ENCODE results near the gene LENG8. TPM values are rescaled to one million over a fixed set of nuclear protein-coding genes. Genes with fewer than 3 reads are reported as not detected.

The LENG8 gene
- total and polyA plus RNA-seq, 10 of the 15 experiments (the other 5 are each of a cell fraction or from before 2014, with no cell fraction given): 2.3 to 145 (median 34.4) TPM

DNA sequence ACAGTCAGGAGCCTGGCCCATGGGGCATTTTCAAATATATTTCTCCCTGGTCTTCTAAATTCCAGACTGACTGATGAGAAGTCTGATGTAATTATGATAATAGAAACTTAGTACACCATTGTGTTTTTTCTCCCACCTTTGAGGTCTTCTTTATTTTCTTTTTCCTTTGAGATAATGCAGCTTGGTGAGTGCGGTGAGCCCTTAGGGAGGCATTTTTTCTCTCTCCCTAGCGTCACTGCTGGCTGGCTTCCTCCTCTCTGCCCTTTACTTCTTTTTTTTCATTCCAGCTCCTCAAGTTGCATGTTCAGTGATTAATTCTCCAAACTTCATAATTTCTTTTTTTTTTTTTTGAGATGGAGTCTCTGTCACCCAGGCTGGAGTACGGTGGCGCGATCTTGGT, 36.9 kb downstream of the LENG8 start:
- BruUV-seq (replicated peaks): no TSS peak
- in situ Hi-C loops (cut with MboI): no loop called here
- CTCF ChIA-PET: interaction anchor here (0.7 to 2.2 kb wide), 10 partner anchors 12 to 194 kb away, joined by 3 to 10 read pairs (median 3); no protein-coding TSS in a partner anchor

DNA sequence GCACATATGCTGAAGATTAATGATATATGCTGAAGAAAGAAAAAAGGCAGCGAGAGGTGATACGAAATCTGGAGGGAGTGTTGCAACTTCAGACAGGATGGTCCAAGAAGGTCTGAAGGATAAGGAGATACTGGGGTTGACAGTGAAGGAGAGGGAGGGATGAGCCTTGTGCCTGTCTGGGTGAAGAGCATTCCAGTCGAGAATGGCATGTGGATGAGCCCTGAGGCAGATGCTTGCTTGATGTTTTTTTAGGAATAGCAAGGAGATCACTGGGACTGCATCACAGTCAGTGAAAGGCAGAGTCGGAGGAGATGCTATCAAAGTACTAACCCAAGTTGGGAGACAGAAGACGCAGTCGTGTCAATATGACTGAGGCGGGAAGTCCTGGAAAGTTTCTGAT, 40.3 kb downstream of the LENG8 start:
- H3K79me2 ChIP-seq (ENCODE audit: control insufficient read depth, insufficient read depth, low read length): no peaks in the 10 kb centered on the region
- ChIA-PET RAD21 (ENCODE audit: unreplicated experiment) (interaction anchor here (0.8 kb wide), 1 partner anchor 10 kb away, joined by 3 read pairs; no protein-coding TSS in a partner anchor), POLR2A (no interaction called here), SMC1A (ENCODE audit: uncharacterized antibody, unreplicated experiment) (no interaction called here), CTCF (interaction anchor here (0.6 kb wide), 1 partner anchor 185 kb away, joined by 3 read pairs; no protein-coding TSS in a partner anchor)
- in situ Hi-C loops (cut with MboI) (no loop called here), intact Hi-C loops (cut with micrococcal nuclease; ENCODE audit: unreplicated experiment) (no loop called here)
- no peak overlapping the region for H2AFZ ChIP-seq (ENCODE audit: control insufficient read depth, low read depth, low read length)
- no peak for FAIRE-seq
- H3K4me2 ChIP-seq (ENCODE audit: control insufficient read depth, insufficient read depth): no peak overlapping the region
- no peaks in the 10 kb centered on the region for H3K9me3 ChIP-seq (replicated peaks; ENCODE audit: control insufficient read depth, insufficient read depth, low read length)
- H3K36me3 ChIP-seq (ENCODE audit: control insufficient read depth in 2 of 2, insufficient read depth in 2 of 2, low read length in 1 of 2): no peaks in the 10 kb centered on the region
- ATAC-seq: no peak
- BruUV-seq (replicated peaks): no TSS peak
- DNase-seq (ENCODE audit: low read depth, low spot score): no peak
- H3K9ac ChIP-seq (ENCODE audit: control insufficient read depth, insufficient read depth, low read length): no peak overlapping the region
- no peak overlapping the region for H3K27ac ChIP-seq (ENCODE audit: control insufficient read depth, insufficient read depth)
- peaks cover 10% of the 10 kb centered on the region for H3K4me1 ChIP-seq (ENCODE audit: control insufficient read depth, insufficient read depth, low read length)
- no peak overlapping the region for H3K4me3 ChIP-seq
- H4K20me1 ChIP-seq (ENCODE audit: control insufficient read depth, insufficient read depth): no peaks in the 10 kb centered on the region
- WGBS (ENCODE audit: insufficient coverage, insufficient replicate concordance, low lambda C conversion rate, missing lambda C conversion rate): 78% methylated on average over 7 of the region's 7 CpGs
- no peaks in the 10 kb centered on the region for H3K27me3 ChIP-seq (replicated peaks in 1 of 2; ENCODE audit: control insufficient read depth in 2 of 2, insufficient read depth in 2 of 2, low read length in 1 of 2)
- TF ChIP-seq, protein P1, sequence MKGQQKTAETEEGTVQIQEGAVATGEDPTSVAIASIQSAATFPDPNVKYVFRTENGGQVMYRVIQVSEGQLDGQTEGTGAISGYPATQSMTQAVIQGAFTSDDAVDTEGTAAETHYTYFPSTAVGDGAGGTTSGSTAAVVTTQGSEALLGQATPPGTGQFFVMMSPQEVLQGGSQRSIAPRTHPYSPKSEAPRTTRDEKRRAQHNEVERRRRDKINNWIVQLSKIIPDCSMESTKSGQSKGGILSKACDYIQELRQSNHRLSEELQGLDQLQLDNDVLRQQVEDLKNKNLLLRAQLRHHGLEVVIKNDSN (IDR thresholded peaks at IDR 0.05; ENCODE audit: borderline replicate concordance, extremely low read length, insufficient read depth, low read depth, low read length): no peak
- TF ChIP-seq MXI1 (IDR thresholded peaks at IDR 0.05; ENCODE audit: low read depth, low read length) (no peak), BMI1 (IDR thresholded peaks at IDR 0.05; ENCODE audit: borderline replicate concordance) (no peak), POLR2A (IDR thresholded peaks at IDR 0.05; ENCODE audit: low read depth, low read length) (no peak)
- TF ChIP-seq, protein P2, sequence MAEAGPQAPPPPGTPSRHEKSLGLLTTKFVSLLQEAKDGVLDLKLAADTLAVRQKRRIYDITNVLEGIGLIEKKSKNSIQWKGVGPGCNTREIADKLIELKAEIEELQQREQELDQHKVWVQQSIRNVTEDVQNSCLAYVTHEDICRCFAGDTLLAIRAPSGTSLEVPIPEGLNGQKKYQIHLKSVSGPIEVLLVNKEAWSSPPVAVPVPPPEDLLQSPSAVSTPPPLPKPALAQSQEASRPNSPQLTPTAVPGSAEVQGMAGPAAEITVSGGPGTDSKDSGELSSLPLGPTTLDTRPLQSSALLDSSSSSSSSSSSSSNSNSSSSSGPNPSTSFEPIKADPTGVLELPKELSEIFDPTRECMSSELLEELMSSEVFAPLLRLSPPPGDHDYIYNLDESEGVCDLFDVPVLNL (IDR thresholded peaks at IDR 0.05; ENCODE audit: low read depth, low read length): no peak
- TF ChIP-seq, protein P3, sequence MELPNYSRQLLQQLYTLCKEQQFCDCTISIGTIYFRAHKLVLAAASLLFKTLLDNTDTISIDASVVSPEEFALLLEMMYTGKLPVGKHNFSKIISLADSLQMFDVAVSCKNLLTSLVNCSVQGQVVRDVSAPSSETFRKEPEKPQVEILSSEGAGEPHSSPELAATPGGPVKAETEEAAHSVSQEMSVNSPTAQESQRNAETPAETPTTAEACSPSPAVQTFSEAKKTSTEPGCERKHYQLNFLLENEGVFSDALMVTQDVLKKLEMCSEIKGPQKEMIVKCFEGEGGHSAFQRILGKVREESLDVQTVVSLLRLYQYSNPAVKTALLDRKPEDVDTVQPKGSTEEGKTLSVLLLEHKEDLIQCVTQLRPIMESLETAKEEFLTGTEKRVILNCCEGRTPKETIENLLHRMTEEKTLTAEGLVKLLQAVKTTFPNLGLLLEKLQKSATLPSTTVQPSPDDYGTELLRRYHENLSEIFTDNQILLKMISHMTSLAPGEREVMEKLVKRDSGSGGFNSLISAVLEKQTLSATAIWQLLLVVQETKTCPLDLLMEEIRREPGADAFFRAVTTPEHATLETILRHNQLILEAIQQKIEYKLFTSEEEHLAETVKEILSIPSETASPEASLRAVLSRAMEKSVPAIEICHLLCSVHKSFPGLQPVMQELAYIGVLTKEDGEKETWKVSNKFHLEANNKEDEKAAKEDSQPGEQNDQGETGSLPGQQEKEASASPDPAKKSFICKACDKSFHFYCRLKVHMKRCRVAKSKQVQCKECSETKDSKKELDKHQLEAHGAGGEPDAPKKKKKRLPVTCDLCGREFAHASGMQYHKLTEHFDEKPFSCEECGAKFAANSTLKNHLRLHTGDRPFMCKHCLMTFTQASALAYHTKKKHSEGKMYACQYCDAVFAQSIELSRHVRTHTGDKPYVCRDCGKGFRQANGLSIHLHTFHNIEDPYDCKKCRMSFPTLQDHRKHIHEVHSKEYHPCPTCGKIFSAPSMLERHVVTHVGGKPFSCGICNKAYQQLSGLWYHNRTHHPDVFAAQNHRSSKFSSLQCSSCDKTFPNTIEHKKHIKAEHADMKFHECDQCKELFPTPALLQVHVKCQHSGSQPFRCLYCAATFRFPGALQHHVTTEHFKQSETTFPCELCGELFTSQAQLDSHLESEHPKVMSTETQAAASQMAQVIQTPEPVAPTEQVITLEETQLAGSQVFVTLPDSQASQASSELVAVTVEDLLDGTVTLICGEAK (IDR thresholded peaks at IDR 0.05; ENCODE audit: borderline replicate concordance): no peak

More for the DNA sequence above, 36.9 kb downstream of the LENG8 start:
- no peak overlapping the region for H3K9ac ChIP-seq (ENCODE audit: control insufficient read depth, insufficient read depth, low read length)
- no peaks in the 10 kb centered on the region for H3K9me3 ChIP-seq (replicated peaks; ENCODE audit: control insufficient read depth, insufficient read depth, low read length)
- H3K27ac ChIP-seq (ENCODE audit: control insufficient read depth, insufficient read depth): no peak overlapping the region
- H4K20me1 ChIP-seq (ENCODE audit: control insufficient read depth, insufficient read depth): no peaks in the 10 kb centered on the region
- ChIA-PET RAD21 (ENCODE audit: unreplicated experiment) (interaction anchor here (0.7 to 1.7 kb wide), 10 partner anchors 12 to 1147 kb away, joined by 3 to 6 read pairs (median 4); partner anchors contain the start of genes CDC42EP5 and LENG9), SMC1A (ENCODE audit: uncharacterized antibody, unreplicated experiment) (interaction anchor here (0.6 to 1.3 kb wide), 11 partner anchors 68 to 650 kb away, joined by 3 to 5 read pairs (median 3); no protein-coding TSS in a partner anchor), POLR2A (no interaction called here)
- no peaks in the 10 kb centered on the region for H3K79me2 ChIP-seq (ENCODE audit: control insufficient read depth, insufficient read depth, low read length)
- FAIRE-seq: no peak
- H3K4me3 ChIP-seq: no peak overlapping the region
- H3K27me3 ChIP-seq (replicated peaks in 1 of 2; ENCODE audit: control insufficient read depth in 2 of 2, insufficient read depth in 2 of 2, low read length in 1 of 2): no peaks in the 10 kb centered on the region; a peak in 1 of 4 replicates
- no peak for TF ChIP-seq YY1 (IDR thresholded peaks at IDR 0.05; ENCODE audit: low read depth, low read length)
- peak; percentile 31; the same call in 1 of the 2 replicates for TF ChIP-seq IKZF1 (conservative IDR thresholded peaks at IDR 0.05)
- peak; percentile 66; the same call in 1 of the 2 replicates for TF ChIP-seq ZNF384 (IDR thresholded peaks at IDR 0.05; ENCODE audit: borderline replicate concordance, low read depth, low read length)
- TF ChIP-seq ATF7 (IDR thresholded peaks at IDR 0.05; ENCODE audit: low read depth): peak; percentile 6; the same call in 1 of the 2 replicates
- H3K36me3 ChIP-seq (ENCODE audit: control insufficient read depth in 2 of 2, insufficient read depth in 2 of 2, low read length in 1 of 2): no peaks in the 10 kb centered on the region
- no peak overlapping the region for H2AFZ ChIP-seq (ENCODE audit: control insufficient read depth, low read depth, low read length)
- H3K4me2 ChIP-seq (ENCODE audit: control insufficient read depth, insufficient read depth): peak overlapping the region; percentile 44; the same call in 1 of the 2 replicates
- intact Hi-C loops (cut with micrococcal nuclease; ENCODE audit: unreplicated experiment): loop anchor here (2.0 kb wide), 1 partner anchor 131 kb away; no protein-coding TSS in a partner anchor
- no peak for DNase-seq (ENCODE audit: low read depth, low spot score)
- ATAC-seq: peak; percentile 60
- peaks cover 8% of the 10 kb centered on the region for H3K4me1 ChIP-seq (ENCODE audit: control insufficient read depth, insufficient read depth, low read length)
- 3% methylated on average over 2 of the region's 5 CpGs for WGBS (ENCODE audit: insufficient coverage, insufficient replicate concordance, low lambda C conversion rate, missing lambda C conversion rate)

Measured in GM12878 (cell line).